ENCODE data around the gene RRP9.

RRP9 gene

DNA sequence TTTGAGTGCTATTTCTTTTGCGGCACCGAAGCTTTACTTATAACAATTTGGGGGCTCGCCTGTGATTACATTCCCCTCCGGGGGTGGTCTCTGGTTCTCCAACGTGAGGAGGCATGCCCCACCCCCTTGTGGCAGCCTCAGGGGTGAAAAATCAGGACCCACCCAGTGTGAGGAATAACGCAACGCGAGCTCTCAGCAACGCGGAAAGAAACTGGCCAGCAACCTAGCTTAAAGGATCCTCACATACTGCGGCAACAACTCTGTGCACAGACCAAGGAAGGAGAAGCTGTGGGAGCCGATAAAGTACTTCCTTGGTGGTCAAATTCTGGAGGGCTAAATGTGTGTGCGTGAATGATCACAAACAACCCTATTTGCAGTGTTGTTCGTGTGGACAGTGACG is 44.3 kb downstream of the RRP9 start:
- Histone ChIP-seq H3K9ac (ENCODE audit: insufficient read length, low read depth) (no peak overlapping the region), H3K4me3 (ENCODE audit: insufficient read length, low read depth) (no peak overlapping the region), H3K4me1 (ENCODE audit: insufficient read depth, insufficient read length) (no peaks in the 10 kb centered on the region), H3K27me3 (ENCODE audit: insufficient read depth, insufficient read length) (no peaks in the 10 kb centered on the region), H3K9me3 (ENCODE audit: insufficient read depth, low read length) (peaks cover 11% of the 10 kb centered on the region; the same call in 1 of the 2 replicates), H3K36me3 (ENCODE audit: insufficient read depth, insufficient read length, low read length) (no peaks in the 10 kb centered on the region)
- no peak for TF ChIP-seq SUZ12 (IDR thresholded peaks at IDR 0.05; ENCODE audit: extremely low read depth, insufficient read depth, insufficient read length)
- no peak for DNase-seq (ENCODE audit: low read depth, low spot score)

DNA sequence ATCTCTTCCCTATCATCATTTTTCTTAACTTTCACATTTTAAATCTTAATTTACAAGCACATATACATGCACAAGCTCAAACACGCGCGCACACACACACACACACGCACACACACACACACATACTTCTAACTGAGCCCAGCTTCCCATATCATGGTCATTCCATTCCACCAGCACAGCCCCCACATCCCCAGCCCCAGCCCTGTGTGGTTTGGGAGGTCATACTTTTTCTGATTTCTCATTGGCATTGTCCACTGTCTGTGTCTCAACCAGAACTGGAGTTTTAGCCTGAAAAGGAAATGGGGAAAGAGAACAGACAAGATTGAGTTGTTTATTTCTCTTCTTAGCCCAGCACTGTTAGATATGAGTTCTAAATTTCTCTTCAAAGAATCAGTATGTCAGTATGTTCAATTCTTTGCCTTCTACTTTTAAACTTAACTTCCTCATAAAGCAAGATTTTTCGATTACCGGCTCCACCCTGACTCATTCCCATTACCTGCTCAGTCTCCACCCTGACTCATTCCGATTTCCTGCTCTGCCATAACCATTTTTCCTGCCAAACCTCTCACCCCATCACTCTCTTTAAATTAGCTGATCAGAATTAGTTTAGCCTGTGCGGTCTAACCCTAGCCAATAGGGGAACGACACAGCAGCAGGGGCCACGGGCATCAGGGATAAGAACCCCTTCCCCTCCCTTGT is 44.9 kb downstream of the RRP9 start:
- H3K9ac ChIP-seq (ENCODE audit: insufficient read length, low read depth): no peak overlapping the region

DNA sequence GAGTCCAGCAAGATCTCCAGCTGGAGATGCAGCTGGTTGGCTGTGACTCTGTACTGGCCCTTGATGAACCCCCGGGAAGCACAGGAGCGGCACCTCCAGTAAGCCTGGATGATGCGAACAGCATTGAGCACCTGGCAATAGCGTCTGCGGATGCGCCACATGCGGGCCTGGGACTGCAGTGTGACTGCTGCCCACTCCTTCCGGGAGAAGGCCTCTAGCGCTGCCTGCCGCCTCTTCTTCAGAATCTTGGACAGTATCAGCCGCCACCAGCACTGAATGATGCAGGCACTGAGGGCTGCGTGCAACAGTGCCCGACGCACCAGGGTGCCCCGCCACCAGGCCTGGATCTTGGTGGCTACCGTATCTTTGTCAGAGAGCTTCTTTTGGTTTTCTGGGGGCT is 46.8 kb downstream of the RRP9 start:
- Histone ChIP-seq H3K36me3 (ENCODE audit: insufficient read depth, insufficient read length, low read length) (no peaks in the 10 kb centered on the region), H3K27me3 (ENCODE audit: insufficient read depth, insufficient read length) (no peaks in the 10 kb centered on the region), H3K4me1 (ENCODE audit: insufficient read depth, insufficient read length) (no peaks in the 10 kb centered on the region), H3K4me3 (ENCODE audit: insufficient read length, low read depth) (no peak overlapping the region), H3K9me3 (ENCODE audit: insufficient read depth, low read length) (peaks cover 11% of the 10 kb centered on the region; the same call in 1 of the 2 replicates), H3K9ac (ENCODE audit: insufficient read length, low read depth) (no peak overlapping the region)
- TF ChIP-seq SUZ12 (IDR thresholded peaks at IDR 0.05; ENCODE audit: extremely low read depth, insufficient read depth, insufficient read length) (no peak), YY1 (IDR thresholded peaks at IDR 0.05; ENCODE audit: insufficient read depth, insufficient read length) (no peak), ZNF274 (IDR thresholded peaks at IDR 0.05; ENCODE audit: low read depth, low read length) (no peak)
- no peak for DNase-seq (ENCODE audit: low read depth, low spot score)

More for the DNA sequence above, 44.9 kb downstream of the RRP9 start:
- H3K4me3 ChIP-seq (ENCODE audit: insufficient read length, low read depth): no peak overlapping the region
- peaks cover 11% of the 10 kb centered on the region; the same call in 1 of the 2 replicates for H3K9me3 ChIP-seq (ENCODE audit: insufficient read depth, low read length)
- TF ChIP-seq YY1 (IDR thresholded peaks at IDR 0.05; ENCODE audit: insufficient read depth, insufficient read length): no peak
- TF ChIP-seq ZNF274 (IDR thresholded peaks at IDR 0.05; ENCODE audit: low read depth, low read length): no peak
- no peak for TF ChIP-seq SUZ12 (IDR thresholded peaks at IDR 0.05; ENCODE audit: extremely low read depth, insufficient read depth, insufficient read length)
- H3K27me3 ChIP-seq (ENCODE audit: insufficient read depth, insufficient read length): no peaks in the 10 kb centered on the region
- no peak for DNase-seq (ENCODE audit: low read depth, low spot score)
- H3K36me3 ChIP-seq (ENCODE audit: insufficient read depth, insufficient read length, low read length): no peaks in the 10 kb centered on the region
- H3K4me1 ChIP-seq (ENCODE audit: insufficient read depth, insufficient read length): no peaks in the 10 kb centered on the region

DNA sequence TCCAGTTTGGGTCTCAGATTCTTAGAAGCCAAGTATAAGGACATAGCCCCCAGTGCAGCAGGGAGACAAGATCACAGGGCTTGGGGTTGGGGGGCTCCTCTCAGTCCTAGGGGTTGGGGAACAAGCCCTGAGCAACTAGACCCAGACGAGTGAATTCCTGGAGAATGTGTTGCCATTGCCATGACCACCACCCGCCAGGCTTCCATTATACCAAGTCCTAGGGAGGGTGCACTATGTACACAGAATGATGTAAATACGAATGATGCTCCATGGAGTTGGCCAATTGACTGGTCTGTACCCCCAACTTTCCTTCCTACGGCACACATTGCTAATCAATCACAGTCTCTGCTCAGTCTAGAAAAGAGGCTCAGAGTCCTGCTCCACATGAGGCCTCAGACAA is 47.3 kb downstream of the RRP9 start:
- TF ChIP-seq YY1 (IDR thresholded peaks at IDR 0.05; ENCODE audit: insufficient read depth, insufficient read length) (no peak), SUZ12 (IDR thresholded peaks at IDR 0.05; ENCODE audit: extremely low read depth, insufficient read depth, insufficient read length) (no peak), ZNF274 (IDR thresholded peaks at IDR 0.05; ENCODE audit: low read depth, low read length) (no peak)
- H3K4me1 ChIP-seq (ENCODE audit: insufficient read depth, insufficient read length): no peaks in the 10 kb centered on the region
- no peaks in the 10 kb centered on the region for H3K27me3 ChIP-seq (ENCODE audit: insufficient read depth, insufficient read length)

DNA sequence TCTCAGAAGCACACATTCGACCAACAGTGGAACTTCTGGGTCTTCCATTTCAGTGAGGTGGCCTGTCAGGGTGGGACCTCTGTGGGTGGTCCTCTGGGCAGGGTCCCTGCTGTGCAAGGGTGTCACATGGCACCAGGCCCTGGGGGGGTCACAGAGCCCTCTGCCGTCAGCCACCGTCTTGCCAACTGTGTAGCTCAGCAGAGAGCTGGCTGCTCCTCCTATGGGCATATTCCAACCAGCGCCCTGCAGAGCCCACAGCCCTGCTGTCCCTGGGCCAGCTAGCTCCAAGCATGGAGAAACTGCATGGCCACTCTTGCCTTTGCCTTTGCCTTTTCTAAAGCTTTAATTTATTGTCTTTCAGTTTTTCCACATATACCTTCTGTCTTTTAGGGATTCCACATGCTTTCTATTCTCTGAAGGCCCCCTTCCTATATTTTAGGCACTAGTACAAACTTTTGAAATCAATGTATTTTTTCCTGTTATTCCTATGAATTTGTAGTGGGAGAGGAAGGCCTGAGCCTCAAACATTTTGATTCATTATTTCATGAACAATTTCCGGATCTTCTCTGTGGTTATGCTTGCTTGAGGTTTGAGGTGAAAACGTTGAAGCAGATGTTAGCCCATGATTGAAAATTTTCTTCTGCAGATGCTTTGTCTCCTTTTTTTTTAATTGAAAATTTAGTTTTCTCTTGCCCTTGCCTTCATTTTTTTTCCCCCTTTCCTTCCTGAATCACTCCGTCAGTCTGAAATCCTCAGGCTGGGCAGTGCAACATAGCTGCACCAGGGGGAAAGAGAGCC is 50.3 kb downstream of the RRP9 start:
- H3K4me3 ChIP-seq (ENCODE audit: insufficient read length, low read depth): no peak overlapping the region
- TF ChIP-seq ZNF274 (IDR thresholded peaks at IDR 0.05; ENCODE audit: low read depth, low read length) (no peak), YY1 (IDR thresholded peaks at IDR 0.05; ENCODE audit: insufficient read depth, insufficient read length) (no peak), SUZ12 (IDR thresholded peaks at IDR 0.05; ENCODE audit: extremely low read depth, insufficient read depth, insufficient read length) (no peak)
- no peaks in the 10 kb centered on the region for H3K4me1 ChIP-seq (ENCODE audit: insufficient read depth, insufficient read length)
- no peak for DNase-seq (ENCODE audit: low read depth, low spot score)
- no peaks in the 10 kb centered on the region for H3K27me3 ChIP-seq (ENCODE audit: insufficient read depth, insufficient read length)
- no peak overlapping the region for H3K9ac ChIP-seq (ENCODE audit: insufficient read length, low read depth)
- 0 out of 2 replicates have a peak, but pooled peaks cover 2% of the 10 kb centered on the region for H3K9me3 ChIP-seq (ENCODE audit: insufficient read depth, low read length)
- H3K36me3 ChIP-seq (ENCODE audit: insufficient read depth, insufficient read length, low read length): no peaks in the 10 kb centered on the region

More for the DNA sequence above, 47.3 kb downstream of the RRP9 start:
- no peak for DNase-seq (ENCODE audit: low read depth, low spot score)
- Histone ChIP-seq H3K4me3 (ENCODE audit: insufficient read length, low read depth) (no peak overlapping the region), H3K9ac (ENCODE audit: insufficient read length, low read depth) (no peak overlapping the region), H3K36me3 (ENCODE audit: insufficient read depth, insufficient read length, low read length) (no peaks in the 10 kb centered on the region), H3K9me3 (ENCODE audit: insufficient read depth, low read length) (peaks cover 11% of the 10 kb centered on the region; the same call in 1 of the 2 replicates)

DNA sequence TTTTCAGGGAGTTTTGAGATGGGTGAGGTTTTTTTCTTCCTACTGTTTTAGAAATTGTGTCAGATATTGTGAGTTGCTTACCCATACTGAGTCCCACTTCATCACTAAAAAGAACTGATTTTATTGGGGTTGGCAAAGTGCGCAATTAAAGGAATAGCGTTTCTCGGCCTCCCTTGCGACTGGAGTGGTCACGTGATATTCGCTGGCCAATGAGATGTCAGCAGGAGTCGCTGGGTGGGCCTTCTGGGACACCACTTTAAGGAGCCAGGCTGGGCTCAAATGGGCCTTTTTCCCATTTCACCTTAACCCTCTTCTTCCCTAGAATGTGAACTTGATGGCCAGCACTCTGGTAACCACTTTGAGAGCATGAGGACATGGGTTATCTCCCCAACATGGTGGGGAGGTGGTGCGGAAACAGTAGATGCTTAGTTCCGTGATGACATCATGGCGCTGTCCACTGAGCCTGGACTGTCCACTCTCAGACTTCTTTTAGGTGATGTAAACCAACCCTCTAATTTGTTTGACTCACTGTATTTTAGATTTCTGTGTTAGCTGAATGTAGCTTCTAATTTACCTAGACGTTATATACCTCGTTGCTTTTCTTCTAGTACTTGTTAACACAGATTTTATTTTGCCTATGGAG is 53.1 kb downstream of the RRP9 start:
- Histone ChIP-seq H3K27me3 (ENCODE audit: insufficient read depth, insufficient read length) (no peaks in the 10 kb centered on the region), H3K4me1 (ENCODE audit: insufficient read depth, insufficient read length) (no peaks in the 10 kb centered on the region), H3K9ac (ENCODE audit: insufficient read length, low read depth) (no peak overlapping the region), H3K4me3 (ENCODE audit: insufficient read length, low read depth) (no peak overlapping the region), H3K36me3 (ENCODE audit: insufficient read depth, insufficient read length, low read length) (no peaks in the 10 kb centered on the region), H3K9me3 (ENCODE audit: insufficient read depth, low read length) (peaks cover 13% of the 10 kb centered on the region)
- no peak for DNase-seq (ENCODE audit: low read depth, low spot score)
- TF ChIP-seq ZNF274 (IDR thresholded peaks at IDR 0.05; ENCODE audit: low read depth, low read length): no peak
- no peak for TF ChIP-seq YY1 (IDR thresholded peaks at IDR 0.05; ENCODE audit: insufficient read depth, insufficient read length)
- no peak for TF ChIP-seq SUZ12 (IDR thresholded peaks at IDR 0.05; ENCODE audit: extremely low read depth, insufficient read depth, insufficient read length)

DNA sequence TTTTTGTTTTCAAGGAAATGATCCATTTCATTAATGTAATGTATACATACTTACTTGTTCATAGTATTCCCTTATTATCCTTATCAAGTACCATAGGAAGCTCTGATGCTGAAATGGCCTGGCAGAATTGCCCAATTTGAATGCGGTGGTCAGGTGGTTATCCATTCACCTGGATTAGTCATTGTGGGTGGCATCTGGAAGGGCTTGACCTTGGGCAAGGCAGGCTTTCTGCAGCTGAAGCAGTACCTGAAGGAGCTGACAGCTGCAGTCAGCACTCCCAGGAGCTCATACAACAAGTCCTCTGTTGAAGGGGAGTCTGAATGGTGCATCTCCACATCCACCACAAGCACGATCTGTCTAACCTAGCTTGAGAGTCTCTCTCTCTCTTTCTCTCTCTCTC is 54.1 kb downstream of the RRP9 start:
- no peaks in the 10 kb centered on the region for H3K36me3 ChIP-seq (ENCODE audit: insufficient read depth, insufficient read length, low read length)
- no peak for DNase-seq (ENCODE audit: low read depth, low spot score)
- H3K9ac ChIP-seq (ENCODE audit: insufficient read length, low read depth): no peak overlapping the region
- H3K4me3 ChIP-seq (ENCODE audit: insufficient read length, low read depth): no peak overlapping the region
- peaks cover 13% of the 10 kb centered on the region for H3K9me3 ChIP-seq (ENCODE audit: insufficient read depth, low read length)
- no peak for TF ChIP-seq SUZ12 (IDR thresholded peaks at IDR 0.05; ENCODE audit: extremely low read depth, insufficient read depth, insufficient read length)
- TF ChIP-seq YY1 (IDR thresholded peaks at IDR 0.05; ENCODE audit: insufficient read depth, insufficient read length): no peak
- TF ChIP-seq ZNF274 (IDR thresholded peaks at IDR 0.05; ENCODE audit: low read depth, low read length): no peak
- H3K27me3 ChIP-seq (ENCODE audit: insufficient read depth, insufficient read length): no peaks in the 10 kb centered on the region
- no peaks in the 10 kb centered on the region for H3K4me1 ChIP-seq (ENCODE audit: insufficient read depth, insufficient read length)

All from NT2/D1 (cell line).